Measurements from ENCODE around the gene DIS3L2.

Gene DIS3L2

DNA sequence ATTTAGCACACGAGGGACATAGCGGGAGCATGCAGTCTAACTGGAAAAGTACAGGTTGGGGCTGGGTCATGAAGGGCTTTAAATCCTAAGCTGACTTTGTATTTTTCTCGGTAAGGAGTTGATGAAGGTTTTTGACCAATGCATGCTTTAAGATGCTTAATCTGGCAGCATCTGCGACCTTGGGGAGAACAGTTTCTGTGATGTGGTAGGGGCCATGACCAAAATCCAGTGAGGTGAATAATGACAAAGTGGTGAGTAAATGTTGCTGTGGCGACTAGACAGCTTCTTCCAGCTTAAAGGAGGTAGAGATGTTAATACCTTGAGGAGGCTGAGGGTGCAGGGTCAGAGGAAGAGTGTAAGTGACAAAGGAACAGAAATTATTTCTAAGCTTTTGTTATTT, 242.4 kb downstream of the DIS3L2 start:
- no peak for DNase-seq

DNA sequence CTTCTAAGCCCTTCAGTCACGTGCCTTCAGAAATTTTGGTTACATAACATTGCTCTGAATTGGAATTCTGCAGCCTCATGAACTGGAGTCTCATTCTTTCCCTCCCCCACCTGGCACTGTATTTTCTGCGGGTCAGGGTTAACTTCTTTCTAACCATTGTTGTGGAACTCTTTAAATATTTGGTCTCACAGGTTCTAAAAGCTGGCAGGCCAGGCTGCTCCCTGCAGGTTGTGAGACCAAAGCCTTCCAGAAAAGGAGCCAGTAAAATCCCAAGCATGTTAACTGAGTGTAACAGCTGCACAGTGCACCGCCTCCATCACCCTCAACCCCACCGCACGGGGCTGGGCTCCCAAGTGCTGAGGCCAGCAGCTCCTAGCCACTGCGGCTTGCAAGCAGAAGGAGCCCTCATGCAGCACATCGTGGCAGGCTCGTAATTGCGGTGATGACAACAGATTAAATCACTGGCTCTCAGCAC, 243.0 kb downstream of the DIS3L2 start:
- no peak for DNase-seq

DNA sequence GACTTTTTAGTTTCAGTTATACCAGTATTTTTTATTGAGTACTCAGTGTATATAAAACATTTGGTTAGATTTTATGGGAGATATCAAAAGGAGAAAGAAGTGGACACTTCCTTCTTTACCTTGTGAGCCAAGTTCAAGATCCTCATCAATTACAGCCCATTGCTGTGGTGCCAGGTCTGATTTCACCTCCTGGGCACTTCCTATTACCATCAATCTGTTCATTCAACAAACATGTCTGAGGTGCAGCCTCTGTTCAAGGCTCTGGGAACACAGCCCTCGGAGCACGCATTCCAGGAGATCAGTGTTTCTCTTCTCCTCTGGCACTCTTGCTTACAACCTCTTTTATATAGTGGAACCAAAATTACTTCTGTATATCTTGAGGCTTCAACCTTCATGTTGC, 245.7 kb downstream of the DIS3L2 start:
- no peak for DNase-seq

GRCh38 chr2:232210306-232210705, 248.8 kb downstream of the DIS3L2 start:
- DNase-seq = no peak

DNA sequence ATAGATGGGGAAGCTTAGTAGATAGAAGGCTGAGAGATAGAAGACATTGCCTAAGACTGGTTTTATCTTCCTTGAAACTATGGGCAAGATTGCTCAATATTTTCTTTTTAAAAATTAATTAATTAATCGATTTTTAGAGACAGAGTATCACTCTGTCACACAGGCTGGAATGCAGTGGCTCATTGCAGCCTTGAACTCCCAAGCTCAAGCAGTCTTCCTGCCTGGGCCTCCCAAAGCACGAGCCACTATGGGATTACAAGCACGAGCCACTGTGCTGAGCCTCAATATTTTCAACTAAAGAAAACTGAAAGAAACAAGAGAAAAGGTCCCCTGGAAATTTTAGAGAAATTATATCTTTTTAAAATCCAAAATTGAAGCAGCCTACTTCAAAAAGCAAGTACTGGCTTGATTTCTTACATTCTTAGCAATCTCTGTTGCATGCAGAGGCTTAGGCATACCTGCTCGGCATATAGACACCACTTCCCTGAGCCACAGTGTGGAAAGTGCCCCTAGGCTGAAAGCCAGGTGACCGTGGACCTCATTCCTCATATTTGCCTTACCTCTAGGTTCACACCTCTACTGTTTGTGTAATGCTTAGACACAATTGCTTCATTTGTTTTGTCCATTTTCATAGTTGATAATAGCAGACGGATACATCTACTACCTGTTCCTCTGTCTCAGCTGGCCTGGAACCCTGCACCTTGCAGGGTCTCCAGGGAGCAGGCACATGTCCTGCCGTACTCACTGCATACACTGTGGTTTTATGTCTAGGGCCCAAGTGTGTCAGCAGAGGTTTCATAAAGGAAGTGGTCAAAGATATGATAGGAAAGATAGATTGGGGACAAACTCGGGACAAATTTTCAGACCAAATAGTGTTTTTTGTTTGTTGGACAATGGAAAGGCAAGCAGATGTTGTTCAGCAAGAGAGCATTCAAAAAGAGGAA, 250.5 kb downstream of the DIS3L2 start:
- DNase-seq = no peak

GRCh38 chr2:232213176-232213575, 251.7 kb downstream of the DIS3L2 start:
- no peak for DNase-seq

DNA sequence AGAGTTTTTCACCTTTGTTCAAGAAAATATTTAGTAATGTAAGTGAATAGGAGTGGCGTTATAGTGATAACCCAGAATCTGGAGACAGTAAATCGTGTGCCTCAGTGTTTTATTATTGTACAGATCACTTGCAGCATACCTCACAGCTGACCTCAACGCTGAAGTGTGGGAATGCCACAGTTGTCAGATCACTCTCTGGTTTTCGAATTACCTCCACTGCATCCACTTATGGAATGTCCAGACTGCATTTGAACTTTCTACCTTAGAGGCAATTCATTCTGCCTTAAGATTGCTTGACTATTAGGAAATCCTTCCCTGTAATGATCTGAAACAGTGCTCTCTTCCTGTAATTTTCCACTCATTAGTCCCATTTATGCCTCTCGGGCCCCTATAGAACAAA, 252.5 kb downstream of the DIS3L2 start:
- no peak for DNase-seq

DNA sequence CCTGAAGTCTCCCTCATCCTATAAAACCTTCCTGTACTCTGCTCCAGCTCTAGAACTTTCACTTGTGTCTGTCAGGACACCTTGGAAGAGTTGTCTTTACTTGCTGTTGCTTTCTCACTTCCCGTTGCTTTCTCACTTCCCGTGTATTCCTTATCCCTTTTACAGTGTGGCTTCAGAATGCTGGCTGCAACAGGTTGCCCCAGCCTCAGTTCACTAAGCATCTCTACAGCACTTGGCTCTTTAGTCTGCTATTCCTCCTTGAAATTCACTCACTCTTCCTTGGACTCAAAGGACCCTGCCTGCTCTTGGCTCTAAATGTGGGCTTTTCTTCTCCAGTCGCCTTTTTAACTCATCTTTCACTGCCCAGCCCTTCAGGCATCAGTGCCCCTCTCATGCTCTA, 254.5 kb downstream of the DIS3L2 start:
- DNase-seq = no peak

DNA sequence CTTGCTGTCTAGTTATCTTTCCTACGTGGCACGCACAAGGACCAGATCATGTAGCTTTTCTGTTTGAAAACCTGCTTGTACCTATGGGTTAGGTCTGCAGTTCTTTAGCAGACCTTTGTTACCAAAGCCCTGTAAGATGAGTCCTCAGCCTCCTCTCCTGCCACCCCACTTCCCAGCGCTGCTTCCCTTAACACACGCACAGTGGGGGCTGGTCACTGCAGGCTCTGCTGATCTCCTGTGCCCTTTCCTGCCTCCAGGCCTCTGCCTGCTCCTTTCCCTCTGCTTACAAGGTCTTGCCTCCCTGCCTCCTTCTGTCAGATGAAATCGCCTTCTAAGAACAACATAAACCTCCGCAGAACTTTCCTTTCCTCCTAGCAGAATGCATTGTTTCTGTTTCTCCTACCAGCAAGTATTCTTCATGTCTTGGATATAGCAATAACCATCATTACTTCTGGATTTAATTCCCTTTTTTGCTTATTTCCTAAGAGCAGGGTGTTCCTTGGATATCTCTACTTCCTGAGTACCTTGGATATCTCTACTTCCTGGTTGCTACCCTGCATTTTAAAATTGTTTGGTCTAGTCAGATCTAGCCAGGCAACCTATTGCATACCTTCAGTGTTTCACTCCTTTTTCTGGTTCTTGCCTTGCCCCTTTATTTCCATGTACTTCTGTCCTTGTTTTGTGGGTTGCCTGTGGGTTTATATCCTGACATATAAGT, 257.4 kb downstream of the DIS3L2 start:
- no peak for DNase-seq

- peak; percentile 3 for DNase-seq
These were observed 258.0 kb downstream of the DIS3L2 start for GRCh38 chr2:232219496-232219870.

DNA sequence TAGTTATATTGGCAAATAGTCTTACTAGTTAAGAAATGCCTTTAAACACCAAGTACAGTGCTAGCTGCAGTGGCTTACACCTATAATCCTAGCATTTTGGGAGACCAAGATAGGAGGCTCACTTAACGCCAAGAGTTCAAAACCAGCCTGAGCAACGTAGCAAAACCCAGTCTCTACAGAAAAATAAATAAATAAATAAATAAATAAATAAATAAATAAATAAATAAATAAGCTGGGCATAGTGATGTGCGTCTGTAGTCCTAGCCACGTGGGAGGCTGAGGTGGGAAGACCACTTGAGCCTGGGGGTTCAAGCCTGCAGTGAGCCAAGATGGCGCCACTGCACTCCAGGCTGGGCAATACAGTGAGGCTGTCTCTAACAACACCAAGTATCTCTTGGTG, 258.4 kb downstream of the DIS3L2 start:
- no peak for DNase-seq

DNA sequence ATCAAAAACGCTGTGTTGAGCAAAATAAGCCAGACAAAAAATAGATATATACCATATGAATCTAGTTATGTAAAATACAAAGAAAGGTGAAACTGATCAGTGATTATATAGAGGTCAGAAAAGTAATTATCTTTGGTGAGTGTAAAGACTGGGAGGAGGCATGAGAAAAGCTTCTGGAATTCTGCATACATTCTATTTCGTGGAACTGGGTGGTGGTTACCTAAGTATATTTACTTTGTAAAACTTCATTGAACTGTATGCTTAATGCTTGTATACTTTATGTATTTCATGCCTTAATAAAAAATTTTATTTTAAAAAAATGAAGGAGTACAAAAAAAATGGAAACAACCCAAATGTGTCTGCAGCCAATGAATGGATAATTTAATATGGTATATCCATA, 263.9 kb downstream of the DIS3L2 start:
- no peak for DNase-seq

GRCh38 chr2:232225895-232226294, 264.4 kb downstream of the DIS3L2 start:
- no peak for DNase-seq

DNA sequence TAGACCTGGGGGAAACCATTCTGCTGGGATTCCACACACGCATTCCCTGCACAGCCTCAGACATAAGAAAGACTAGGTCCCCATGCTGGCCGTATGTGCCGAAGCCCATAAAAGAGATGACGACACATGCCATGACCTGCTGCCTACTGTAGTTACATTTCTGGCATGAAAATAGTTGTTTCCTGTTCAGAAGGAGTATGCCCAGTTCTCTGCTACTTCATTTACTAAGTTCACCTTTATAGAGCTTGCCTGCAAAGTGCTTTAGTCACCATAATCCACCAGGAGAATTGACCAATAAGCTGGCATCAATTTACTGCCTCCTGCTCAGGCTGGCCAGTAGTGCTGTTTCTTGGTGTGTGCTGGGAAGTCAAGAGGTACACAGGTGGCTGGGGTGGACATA, 266.8 kb downstream of the DIS3L2 start:
- DNase-seq = no peak

DNA sequence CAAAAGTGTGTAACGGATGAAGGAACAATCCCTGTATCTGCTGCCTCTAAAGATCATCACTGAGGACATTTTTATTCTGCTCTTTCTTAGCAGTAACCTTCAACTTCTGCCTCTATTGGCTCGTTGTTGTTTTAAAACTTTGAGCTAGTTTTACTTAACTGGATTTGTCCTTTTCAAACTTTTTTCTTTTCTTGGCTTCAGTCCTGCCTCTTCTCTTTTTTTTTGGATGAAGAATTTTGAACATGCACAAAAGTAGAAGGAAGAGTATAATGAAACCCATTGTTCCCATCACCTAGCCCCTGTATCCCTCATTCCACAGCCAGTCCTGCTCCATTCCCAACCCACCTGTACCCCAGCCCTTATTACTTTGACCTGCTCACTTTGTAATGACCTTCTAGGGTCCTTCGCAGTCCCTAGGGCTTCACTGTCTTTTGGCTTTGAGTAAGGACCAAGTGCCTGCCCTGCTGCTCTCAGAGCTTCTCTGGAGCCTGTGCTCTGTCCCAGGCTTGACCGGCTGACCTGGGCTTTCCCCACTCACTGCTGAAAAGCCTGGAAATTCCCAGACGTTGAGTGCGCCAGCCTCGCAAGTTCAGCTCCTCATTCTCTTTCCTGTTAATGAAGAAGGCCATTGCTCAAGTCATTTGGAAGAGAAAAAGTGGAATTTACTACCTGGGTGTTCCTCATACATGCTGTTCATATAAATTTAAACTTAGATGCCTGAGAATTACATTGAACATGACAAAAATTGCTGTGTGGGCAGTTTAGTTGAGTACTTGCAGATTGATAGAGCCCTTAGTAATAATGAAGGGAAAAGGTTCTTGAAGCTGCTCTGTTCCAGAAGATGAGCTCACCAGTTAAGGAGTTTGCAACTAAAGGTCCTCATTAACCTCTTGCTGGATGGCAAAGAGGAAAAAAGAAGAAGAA, 267.7 kb downstream of the DIS3L2 start:
- no peak for DNase-seq

GRCh38 chr2:232229911-232230310, 268.4 kb downstream of the DIS3L2 start:
- no peak for DNase-seq

DNA sequence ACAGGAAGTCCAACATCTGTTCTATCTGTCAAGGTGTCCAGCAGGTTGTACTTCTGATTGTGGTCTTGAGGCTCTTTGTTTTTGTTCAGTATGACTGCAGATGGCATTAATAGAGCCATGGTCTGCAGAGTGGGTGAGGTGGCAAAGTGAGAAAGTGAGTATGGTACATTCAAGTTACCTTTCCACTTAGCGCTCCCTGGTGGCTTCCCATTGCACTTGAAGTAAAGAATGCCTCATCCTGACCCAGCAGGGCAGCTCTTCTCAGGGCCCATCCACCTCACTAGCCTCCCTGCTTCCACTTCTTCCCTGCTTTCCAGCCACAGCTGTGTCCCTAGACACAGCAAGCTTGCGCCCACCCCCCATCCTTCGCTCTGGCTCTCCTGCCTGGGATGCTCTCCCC, 269.0 kb downstream of the DIS3L2 start:
- no peak for DNase-seq

GRCh38 chr2:232231554-232231953, 270.0 kb downstream of the DIS3L2 start:
- DNase-seq = no peak

- no peak for DNase-seq
These were observed 271.4 kb downstream of the DIS3L2 start for GRCh38 chr2:232232915-232233314.

DNA sequence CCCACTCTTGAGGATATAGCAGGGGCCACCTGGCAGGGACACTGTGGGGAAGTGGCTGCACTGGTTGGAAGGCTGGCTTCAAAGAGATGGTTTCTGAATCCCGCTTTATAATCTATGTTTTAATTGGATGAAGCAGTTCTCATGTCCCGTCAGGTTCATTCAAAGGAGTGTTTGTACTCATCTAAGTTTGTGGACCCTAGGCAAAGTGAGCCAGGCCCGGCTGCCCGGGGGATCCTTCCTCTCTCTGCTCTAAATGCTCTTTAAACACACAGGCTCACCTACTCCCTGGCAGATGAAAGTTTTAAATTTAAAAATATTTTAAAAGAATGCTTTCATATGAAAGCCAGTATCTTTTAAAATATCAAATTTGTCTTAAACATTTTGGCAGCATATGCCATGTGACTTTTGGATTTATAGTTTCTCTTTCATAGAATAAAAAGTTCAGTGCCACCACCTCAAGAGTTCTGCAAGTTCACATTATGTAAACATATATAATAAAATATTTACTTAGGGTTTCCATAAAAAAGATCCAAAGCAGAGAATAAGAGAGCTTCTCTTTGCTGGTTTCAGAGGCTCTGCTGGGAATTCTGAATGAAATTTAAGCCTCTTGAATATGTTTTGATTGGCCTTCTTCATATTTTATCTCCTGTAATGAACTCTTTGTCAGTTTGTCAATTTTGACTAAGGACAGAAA, 273.6 kb downstream of the DIS3L2 start:
- DNase-seq = no peak

DNA sequence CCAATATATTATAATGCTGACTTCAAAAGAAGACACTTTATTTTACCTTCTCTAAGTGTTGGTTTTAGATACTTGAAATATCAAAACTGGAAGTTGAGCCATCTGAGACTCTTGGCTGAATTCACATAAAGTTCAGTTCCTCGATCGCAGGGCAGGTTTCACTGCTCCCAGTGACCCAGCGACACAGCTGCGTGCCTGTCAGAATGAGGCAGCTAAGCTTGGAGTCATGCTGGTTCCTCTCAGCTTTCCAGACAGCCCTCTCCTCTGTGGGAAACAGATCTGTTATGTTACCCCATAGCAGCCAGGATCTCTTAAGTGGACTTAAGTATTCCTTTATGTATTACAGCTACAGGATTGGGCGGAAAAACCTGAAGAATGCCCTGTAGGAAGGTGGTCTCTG, 274.2 kb downstream of the DIS3L2 start:
- no peak for DNase-seq

GRCh38 chr2:232236200-232236599, 274.7 kb downstream of the DIS3L2 start:
- DNase-seq = no peak
